EH (cell line): ENCODE results near the gene PALLD.
A peak's percentile ranks its signal among the peaks of the same experiment; 100 is the strongest.
"Not testable (repeated sequence)": the region's sequence is repeated elsewhere in the genome, so short reads cannot be mapped to it uniquely, and the experiment has no call there.

Experiments used
- DNase-seq: peaks from one replicate; pipeline ENCODE4 v3.0.0-alpha.2; 2015; ENCODE audit warnings: low read depth

Gene PALLD

DNA sequence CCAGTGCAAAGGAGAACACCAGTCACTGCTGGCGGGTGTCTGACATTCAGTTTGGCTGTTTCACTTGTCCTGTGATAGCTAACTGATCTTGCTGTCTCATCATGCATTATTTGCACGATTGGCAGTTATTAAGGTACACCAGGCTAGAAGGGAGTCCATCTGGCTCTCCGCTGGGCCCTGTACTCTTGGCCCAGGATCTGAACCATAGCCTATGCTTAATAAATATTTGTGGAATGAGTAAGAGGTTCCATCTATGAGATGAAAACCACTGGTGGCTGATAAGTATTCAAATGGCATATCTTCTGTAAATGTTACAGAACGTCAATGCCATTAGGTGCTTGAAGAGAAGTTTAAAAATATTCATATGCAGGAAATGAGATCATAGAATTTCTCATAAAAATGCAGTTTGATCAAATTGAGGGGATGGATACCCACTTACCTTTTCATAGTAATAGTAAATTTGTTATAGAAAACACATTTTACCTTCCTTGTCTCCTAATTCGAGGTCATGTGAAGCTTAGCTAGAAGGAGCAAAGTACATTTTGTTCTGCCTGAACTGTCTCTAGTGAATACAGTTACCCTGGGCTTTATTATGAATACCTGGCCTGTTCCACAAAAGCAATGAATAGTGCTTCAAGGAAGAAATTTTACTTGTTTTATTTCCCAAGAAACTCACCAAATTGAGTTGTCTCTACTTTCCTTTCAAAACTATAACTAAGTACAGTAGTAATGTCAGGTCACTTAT, 299.7 kb downstream of the PALLD start:
- DNase-seq: peak; percentile 85

DNA sequence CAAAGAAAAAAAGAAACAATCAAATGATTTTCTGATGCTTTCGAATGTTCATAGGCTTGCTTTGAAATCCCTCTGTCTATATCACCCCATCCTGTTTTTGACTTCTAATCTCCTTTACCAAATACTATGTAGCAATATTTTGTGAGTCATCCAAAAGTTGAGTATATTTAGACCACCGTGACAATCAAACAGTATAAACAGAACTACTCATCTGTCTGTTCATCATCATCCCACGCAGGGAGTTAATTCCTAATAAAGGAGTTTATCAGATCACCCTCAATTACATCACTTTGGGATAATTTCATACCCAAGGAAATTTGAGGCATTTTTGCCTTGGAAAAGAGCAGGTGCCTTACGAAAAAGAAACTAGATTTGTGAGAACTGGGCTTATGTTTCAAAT, 300.3 kb downstream of the PALLD start:
- peak; percentile 81 for DNase-seq

DNA sequence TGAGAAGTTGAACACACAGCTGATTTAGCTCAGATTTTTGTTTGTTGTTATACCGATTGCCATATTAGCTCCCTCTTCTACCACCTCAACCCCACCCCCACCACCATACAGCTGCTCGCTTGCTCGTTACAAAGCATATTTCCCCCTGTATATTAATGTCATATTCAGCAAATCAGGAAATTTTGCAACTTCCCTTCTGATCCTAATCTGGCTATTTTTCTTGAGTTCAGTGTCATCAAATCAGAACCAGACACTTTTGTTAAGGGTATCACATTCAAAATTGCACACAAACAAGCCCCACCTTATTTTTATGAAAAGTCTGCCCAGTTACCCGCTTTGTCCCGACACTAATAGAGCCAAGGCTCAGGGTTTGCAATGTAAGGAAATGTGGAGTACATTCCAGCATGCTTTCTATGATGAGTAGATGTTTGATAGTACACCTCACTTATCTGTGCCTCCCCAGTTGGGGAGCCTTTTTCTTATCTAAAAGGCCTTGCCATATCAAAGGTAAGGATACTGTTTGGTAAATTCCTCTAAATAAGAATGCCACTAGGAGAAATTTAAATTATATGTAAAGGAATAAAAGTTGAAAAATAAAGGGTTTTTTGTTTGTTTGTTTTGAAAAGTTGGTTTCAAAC, 301.0 kb downstream of the PALLD start:
- no peak for DNase-seq

DNA sequence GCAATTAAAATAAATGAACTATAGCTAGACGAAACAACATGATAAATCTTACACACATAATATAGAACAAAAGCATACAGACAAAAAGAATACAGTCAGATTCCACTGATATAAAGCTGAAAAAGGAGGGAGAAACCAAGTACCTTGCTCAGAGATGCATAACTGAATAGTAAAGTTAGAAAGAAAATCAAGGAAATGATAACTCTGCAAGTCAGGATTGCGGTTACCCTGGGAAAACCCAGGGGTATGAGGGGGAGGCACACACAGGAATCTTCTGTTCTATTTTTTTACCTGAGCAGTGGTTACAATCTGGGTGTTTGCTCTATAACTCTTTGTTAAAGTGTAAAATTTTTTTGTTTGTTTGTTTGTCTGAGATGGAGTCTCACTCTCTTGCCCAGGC, 304.1 kb downstream of the PALLD start:
- DNase-seq: no peak

DNA sequence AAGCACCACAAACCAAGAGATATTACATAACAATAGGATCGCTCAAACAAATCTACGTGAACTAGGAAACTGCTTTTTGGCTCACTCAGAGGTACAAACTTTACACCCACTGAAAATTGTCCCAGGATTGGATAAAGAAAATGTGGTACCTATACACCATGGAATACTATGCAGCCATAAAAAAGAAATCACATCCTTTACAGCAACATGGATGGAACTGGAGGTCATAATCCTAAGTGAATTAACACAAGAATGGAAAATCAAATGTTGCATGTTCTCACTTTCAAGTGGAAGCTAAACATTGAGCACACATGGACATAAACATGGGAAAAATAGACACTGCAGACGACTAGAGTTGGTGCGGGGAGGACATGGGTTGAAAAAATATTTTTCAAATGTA, 305.4 kb downstream of the PALLD start:
- no peak for DNase-seq

DNA sequence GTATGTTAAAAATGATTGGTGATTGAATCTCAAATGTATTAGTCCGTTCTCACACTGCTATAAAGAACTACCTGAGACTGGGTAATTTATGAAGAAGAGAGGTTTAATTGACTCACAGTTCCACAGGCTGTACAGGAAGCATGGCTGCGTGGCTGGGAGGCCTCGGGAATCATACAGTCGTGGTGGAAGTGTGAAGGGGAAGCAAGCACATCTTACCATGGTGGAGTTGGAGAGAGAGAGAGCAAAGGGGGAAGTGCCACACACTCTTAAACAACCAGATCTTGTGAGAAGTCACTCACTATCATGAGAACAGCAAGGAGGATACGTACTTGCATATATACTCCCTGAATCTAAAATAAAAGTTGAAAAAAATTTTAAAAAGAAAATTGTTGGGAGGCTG, 306.2 kb downstream of the PALLD start:
- not testable (repeated sequence) for DNase-seq

DNA sequence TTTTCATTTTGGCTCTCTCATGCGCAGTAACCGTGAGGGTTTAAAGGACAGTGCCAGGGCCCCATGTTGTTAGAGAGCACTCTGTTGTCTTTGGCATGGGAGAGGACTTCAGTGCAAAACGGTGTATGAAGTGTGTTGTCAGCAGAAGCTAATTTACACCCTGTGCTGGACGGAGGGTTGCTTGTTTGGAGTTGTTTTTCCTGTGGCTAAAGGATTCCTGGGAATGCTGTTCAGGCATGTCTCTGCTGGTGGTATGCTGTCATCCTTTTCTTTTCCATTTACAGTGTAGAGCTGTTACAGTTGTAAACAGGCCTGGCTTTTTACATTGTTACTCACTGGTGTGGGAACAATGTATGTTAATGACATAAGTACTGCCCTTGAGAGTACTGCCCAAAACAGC, 306.9 kb downstream of the PALLD start:
- peak; percentile 92 for DNase-seq

DNA sequence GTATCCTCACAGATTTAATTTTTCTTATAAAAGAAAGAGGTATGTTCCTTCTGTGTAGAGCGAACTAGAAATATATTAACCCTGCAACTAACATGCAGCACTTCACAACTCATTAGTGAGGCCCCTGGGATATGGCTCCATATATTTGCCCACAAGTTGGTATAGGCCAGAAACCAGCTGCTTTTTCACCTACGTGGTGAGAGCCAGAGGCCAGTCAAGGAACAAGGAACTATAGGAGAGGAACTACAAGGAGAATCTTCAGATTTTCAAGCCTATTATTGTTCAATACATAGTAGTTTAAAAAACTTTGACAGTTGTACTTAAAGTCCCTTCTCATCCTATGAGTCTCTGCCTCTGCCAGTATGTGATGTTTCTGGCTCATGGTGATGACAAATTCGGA, 307.3 kb downstream of the PALLD start:
- no peak for DNase-seq

DNA sequence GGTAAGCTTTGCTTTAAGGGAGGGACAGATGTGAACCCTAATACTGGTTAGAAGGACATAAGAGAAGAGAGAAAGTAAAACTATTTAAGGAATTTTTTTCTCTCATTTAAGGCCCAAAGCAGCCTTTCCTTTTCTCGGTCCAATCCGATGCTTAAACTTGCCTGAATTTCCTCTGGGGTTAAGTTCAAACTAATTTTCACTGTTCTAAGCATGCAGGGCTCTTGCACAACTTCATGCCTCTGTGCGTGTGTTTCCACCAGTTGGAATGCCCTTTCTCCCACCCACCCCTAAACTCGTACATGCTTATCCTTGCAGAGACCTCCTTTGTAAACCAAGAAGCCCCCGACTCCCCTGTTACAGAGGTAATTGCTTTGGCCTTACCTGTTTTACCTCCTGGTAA, 308.5 kb downstream of the PALLD start:
- no peak for DNase-seq

DNA sequence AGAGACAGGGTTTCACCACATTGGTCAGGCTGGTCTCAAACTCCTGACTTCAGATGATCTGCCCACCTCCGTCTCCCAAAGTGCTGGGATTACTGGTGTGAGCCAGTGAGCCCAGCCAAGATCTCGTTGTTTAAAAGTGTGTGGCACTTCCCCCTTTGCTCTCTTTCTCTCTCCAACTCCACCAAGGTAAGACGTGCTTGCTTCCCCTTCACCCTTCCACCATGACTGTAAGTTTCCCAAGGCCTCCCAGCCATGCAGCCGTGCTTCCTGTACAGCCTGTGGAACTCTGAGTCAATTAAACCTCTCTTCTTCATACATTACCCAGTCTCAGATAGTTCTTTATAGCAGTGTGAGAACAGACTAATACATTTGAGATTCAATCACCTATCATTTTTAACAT, 309.4 kb downstream of the PALLD start:
- DNase-seq: not testable (repeated sequence)

DNA sequence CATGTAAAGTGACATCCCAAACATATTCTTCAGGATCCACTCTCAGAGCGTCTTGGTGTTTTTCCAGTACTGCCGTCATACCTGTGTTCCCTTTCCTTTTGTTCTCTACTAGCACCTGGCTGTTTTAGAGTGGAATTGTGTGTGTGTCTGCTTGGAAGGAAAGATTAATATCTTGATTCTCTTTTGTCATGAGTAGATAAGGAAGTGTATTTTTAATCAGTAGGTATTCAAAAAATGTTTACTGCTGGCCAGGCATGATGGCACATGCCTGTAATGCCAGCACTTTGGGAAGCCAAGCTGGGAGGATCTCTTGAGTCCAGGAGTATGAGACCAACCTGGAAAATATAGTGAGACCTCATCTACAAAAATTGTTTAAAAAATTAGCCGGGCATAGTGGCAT, 314.4 kb downstream of the PALLD start:
- DNase-seq: no peak

DNA sequence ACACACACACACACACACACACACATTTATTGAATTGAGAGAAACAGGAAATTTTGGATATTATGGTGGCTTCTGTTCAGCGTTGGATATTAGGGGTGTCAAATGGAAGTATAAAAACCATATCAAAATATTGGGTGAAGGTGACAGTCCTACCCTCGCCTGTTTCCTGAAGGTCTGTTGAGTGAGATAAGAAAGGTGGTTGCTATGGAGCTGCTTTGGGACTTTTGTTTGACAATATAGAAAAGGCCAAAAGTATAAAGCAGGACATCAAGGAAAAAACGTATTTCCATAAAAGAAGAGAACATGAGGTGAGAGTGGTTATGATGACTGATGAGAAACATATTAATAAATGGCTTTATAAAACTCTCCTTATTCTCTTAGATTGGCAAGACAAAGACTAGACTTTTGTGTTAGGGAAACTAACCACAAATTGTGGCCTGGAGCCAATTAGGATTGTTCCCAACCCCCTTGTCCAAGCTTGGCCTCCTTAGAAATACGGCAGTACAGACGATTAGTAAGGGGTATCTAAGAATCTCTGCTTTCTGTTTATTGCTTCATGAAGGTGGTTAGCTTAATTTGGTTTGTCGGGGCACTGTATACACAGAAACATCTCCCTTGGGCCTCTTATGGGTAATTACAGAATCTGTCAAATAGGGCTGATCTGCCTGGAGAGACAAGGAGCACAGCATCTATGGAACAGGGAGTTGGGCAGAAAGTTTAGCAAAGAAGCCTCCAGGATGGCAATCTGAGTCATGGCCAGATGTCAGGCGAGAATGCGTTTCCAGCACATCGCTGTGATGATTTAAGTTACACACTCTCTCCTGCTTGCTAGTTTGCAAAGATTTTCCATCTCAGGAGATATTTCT, 315.2 kb downstream of the PALLD start:
- DNase-seq: peak; percentile 83

DNA sequence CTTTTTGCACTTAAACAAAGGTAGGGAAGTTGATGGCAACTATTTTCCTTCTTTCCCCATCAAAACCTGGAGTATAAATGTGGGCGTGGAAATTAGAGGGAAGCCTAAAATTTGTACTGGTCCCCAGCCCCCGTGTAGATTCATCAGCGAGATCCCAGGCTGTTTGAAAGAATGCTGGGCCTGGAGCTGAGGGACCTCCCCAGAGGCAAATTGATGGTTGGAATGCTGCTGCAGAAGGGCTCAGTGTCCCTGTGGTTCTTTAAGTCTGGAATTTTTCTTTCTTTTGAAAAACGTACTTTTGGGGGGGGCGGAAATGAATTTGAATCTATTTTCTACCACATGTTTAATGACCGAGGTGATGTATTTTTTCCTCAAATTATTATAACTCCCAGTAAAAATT, 316.0 kb downstream of the PALLD start:
- peak; percentile 69 for DNase-seq

DNA sequence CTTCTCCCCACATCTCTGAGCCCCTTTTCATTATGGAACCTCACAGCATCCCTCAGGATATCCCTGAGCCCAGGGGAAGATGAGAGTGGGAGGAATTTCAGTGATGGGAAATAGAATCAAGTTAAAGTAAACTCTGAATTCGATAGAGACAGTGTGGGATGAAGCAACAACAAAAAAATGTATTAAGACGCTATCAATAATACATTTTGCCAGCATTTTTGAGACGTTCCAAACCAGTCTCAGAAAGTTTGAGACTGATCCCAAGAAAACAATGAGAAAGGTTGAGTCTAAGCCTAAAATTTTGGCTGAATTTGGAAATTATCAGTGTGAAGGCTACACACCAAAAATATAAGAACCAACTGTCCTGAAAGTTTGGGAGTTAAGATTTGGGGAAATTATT, 317.0 kb downstream of the PALLD start:
- DNase-seq: no peak

DNA sequence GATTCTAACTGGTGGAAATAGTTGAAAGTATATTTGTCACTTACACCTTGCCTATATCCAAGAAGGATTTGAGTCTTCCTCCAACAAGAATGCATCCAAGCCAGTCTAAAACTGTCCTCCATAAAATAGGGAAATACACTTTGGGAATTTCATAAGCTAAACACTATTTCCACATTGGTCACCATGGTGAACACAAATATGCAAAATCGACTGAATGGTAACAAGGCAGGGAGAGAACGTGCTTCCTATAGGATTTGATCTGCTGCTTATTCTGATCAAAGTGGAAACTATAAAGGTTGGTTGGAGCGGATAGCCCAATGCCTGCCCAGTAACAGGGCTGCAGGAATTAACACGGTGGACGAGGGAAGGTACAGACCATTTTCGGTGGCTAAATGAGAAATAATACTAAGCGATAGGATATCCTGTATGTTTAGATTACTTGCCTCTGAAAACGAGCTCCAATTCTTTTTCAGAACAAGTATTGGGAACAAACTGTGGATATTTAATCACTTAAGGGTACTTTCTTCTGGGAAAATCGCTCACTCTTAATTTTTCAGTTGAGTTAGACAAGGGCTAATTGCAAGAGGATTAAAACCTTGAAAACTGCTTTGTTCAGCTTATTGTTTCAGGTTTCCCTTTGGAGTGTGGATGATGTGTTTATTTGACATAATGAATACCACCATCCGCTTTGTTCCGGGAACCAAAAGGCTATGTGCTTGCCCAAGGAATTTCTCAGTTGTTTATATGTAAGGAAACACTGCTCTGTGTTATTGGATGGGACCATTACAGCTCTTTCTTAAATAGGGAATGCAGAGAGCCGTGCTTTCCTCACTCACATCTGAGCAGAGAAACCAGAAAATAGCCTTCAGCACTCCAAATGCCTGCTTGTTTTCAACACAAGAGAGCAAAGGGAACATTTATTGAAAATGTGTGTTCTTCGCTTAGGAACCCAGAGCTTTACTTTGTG, 318.8 kb downstream of the PALLD start:
- peak; percentile 72 for DNase-seq

DNA sequence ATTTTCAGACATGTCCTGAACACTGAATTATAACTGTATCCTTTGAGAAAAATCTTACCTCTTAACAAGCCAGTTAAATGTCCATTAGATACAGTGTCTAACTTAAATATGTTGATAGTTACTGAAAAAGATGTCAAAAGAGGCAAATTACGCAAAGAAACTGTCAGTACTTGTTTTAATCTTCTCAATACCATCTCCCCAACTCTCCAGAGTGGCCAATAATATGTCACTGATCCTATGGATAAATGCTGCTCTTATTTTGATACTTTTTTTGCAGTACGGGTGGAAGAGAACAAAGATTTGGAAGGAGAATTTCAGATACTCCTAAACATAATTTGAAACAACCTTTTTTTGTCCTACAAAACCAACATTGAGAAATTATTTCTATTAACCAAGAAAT, 320.5 kb downstream of the PALLD start:
- no peak for DNase-seq

DNA sequence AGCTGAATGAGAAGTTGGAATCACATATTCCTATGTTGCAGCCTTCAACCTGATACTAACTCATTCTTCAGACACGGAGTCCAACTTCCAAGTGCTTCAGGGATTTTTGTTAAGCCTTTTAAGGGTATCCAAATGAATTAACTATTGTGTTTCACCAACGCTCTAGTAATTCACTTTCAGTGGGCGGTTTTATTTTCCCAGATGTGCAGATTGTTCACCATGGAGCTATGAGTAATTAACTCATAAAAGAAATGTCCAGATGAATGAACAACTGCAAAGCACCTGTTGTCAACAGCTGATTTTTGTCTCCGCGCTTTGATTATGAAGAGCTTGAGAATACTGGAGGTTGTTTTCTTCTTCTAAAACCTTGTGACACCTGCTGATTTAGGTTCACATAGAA, 325.6 kb downstream of the PALLD start:
- DNase-seq: no peak

DNA sequence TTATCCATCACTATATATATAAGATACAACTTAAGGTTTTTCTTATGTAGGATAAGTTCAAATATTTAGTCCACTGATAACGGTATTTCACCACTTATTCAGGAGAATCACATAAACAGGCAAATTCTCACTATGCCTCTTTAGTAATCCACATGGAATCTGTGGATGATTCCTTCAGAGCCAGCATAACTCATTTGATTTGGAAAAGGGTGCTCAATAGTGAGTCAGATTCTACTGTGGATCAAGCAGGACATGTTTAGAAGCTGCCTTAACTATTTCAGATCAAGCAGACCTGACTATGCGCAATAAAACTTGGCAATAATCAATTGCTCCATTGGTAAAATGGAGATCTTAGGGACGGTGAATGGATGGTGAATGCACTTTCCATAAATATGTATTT, 329.1 kb downstream of the PALLD start:
- DNase-seq: peak; percentile 60

DNA sequence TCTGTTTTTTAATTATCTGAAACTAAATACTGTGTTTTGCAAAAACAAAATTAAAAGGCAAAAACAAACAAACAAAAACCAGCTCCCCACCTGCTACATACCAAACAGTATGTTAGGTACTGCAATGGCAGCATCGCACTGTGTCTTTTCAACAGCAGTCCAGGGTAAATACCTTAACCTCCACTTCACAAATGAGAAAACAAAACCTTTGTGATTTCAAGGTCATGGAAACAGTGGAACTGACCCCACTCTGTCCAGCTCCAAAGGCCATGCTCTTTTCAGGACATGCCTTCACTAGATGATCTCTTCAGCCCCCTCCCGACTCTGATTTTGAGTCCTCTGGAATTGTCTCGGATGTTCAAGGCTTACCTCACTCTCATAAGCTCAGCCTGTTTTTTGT, 329.8 kb downstream of the PALLD start:
- no peak for DNase-seq

DNA sequence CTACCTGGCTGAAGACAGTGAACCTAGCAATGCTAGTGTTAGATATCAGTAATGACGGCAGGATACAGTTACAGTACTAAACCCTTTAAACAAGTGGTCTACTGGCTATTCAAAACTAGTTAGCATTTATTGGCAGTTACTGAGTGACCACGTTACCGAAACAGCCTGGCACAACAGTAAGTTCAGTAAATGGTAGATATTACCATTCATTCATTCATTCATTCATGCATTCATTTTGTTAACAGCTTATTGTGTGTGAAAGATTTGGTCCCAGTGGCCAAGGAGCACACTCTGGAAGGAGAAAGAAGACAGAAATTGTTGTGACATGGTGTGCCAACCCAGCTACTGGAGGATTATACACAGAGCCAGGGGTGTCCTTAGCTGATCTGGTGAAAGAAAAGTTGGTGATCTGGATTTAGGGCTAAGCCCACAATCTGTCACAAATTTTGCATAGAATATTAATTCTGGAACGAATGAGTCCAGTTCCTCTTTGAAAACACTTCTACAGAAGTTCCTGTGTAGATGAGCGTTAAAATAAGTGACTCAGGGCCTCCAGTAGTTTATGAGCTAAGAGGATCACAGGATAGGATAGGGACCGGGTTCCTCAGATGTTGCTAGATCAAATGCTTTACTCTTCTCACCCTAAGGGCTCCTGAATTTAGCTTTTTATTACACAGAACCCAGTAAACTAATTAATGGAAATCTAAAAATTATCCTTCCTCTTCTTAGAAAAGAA, 334.1 kb downstream of the PALLD start:
- peak; percentile 58 for DNase-seq

DNA sequence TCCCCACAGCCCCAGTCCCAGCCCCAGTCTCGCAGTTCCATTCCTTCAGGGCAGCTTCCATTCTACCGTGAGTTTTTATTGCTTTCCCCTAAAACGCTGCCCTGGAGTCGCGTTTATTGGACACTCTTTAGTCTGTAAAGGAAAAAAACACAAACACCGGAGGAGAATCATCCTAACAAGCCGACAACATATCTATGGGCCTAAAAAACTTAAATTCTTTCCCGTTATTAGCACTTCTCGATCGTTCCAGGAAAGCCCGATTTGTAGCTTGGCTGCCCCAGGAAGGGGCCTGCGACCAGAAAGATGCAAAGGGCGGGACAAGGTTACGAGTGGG, 334.7 kb downstream of the PALLD start:
- DNase-seq: no peak
